Dendritic cell treated with granulocyte-macrophage colony-stimulating factor and Interleukin-4, amounts not matched to agents 40 ng/mL and 50 ng/mL, for 4 days (primary cell): ENCODE measurements around the gene RPP40.
"Not testable (repeated sequence)": the region's sequence is repeated elsewhere in the genome, so short reads cannot be mapped to it uniquely, and the experiment has no call there.

Source experiments
- H3K27ac Mint-ChIP-seq: one replicate; pipeline ENCODE4 v1.8.0; 2022; ENCODE audit warnings: mild to moderate bottlenecking, mixed read lengths
- H3K27me3 Mint-ChIP-seq: one replicate; pipeline ENCODE4 v1.8.0; 2022; ENCODE audit warnings: mild to moderate bottlenecking, mixed read lengths
- H3K36me3 Mint-ChIP-seq: one replicate; pipeline ENCODE4 v1.8.0; 2022; ENCODE audit warnings: low read depth, mixed read lengths
- H3K4me1 Mint-ChIP-seq: one replicate; pipeline ENCODE4 v1.8.0; 2022; ENCODE audit warnings: low read depth, mixed read lengths
- H3K4me3 Mint-ChIP-seq: one replicate; pipeline ENCODE4 v1.8.0; 2022; ENCODE audit warnings: mild to moderate bottlenecking, moderate library complexity, mixed read lengths
- H3K9me3 Mint-ChIP-seq: one replicate; pipeline ENCODE4 v1.8.0; 2022; ENCODE audit warnings: mixed read lengths
- intact Hi-C: fragments of 100-400 bp; cut with micrococcal nuclease; formaldehyde crosslinking; loops from one replicate; pipeline ENCODE4 v1.15.0; 2022

RPP40 gene

GRCh38 chr6:5003604-5004372, at the start of gene RPP40:
Gene RPP40, minus strand, starts transcription at chr6:5004037. Its CDS starts 35 bp downstream, at chr6:5004002.
- Mint-ChIP-seq H3K9me3 (no peaks in the 10 kb centered on the region), H3K36me3 (peaks cover 11% of the 10 kb centered on the region), H3K27me3 (no peaks in the 10 kb centered on the region), H3K4me1 (no peaks in the 10 kb centered on the region), H3K27ac (peak within 1 kb of the TSS; percentile 85), H3K4me3 (peak within 1 kb of the TSS; percentile 91)
- intact Hi-C loops, result no loop called here

- peaks cover 6% of the 10 kb centered on the region for H3K4me1 Mint-ChIP-seq
- intact Hi-C loops, result loop anchor here (10.0 kb wide), 1 partner anchor 322 kb away; no protein-coding TSS in a partner anchor
- H3K27ac Mint-ChIP-seq, result peak overlapping the region; percentile 10
- no peak overlapping the region for H3K4me3 Mint-ChIP-seq
- H3K9me3 Mint-ChIP-seq, result peaks cover 29% of the 10 kb centered on the region
- no peaks in the 10 kb centered on the region for H3K27me3 Mint-ChIP-seq
- H3K36me3 Mint-ChIP-seq, result peaks cover 11% of the 10 kb centered on the region
These were observed 49.2 kb upstream of the RPP40 start for GRCh38 chr6:5053038-5053437.

DNA sequence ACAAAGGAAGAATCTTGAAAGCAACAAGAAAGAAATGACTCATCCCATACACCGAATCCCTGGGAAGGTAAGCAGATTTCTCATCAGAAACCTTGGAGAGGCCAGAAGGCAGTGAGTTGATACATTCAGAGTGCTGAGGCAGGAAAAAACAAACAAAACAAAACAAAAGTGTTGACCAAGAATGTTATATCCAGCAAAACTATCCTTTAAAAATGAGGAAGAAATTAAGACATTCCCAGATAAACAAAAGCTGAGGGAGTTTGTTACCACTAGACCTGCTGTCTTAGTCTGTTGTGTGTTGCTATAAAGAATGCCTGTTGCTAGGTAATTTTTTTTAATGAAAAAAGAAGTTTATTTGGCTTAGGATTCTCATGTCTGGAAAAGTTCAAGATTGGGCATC, 47.6 kb upstream of the RPP40 start:
- peaks cover 6% of the 10 kb centered on the region for H3K4me1 Mint-ChIP-seq
- no peaks in the 10 kb centered on the region for H3K27me3 Mint-ChIP-seq
- no peak overlapping the region for H3K4me3 Mint-ChIP-seq
- intact Hi-C loops, result loop anchor here (10.0 kb wide), 1 partner anchor 323 kb away; no protein-coding TSS in a partner anchor
- peaks cover 29% of the 10 kb centered on the region for H3K9me3 Mint-ChIP-seq
- peaks cover 11% of the 10 kb centered on the region for H3K36me3 Mint-ChIP-seq
- H3K27ac Mint-ChIP-seq, result no peak overlapping the region

- Mint-ChIP-seq H3K4me1 (peaks cover 6% of the 10 kb centered on the region), H3K9me3 (peaks cover 29% of the 10 kb centered on the region), H3K36me3 (peaks cover 11% of the 10 kb centered on the region), H3K27ac (no peak overlapping the region), H3K27me3 (no peaks in the 10 kb centered on the region), H3K4me3 (no peak overlapping the region)
- intact Hi-C loops, result loop anchor here (10.0 kb wide), 1 partner anchor 325 kb away; no protein-coding TSS in a partner anchor
These were observed 46.2 kb upstream of the RPP40 start for GRCh38 chr6:5050009-5050408.

- H3K4me1 Mint-ChIP-seq, result no peaks in the 10 kb centered on the region
- H3K4me3 Mint-ChIP-seq, result no peak overlapping the region
- no peaks in the 10 kb centered on the region for H3K27me3 Mint-ChIP-seq
- H3K27ac Mint-ChIP-seq, result no peak overlapping the region
- peaks cover 9% of the 10 kb centered on the region for H3K36me3 Mint-ChIP-seq
- intact Hi-C loops, result no loop called here
- peaks cover 23% of the 10 kb centered on the region for H3K9me3 Mint-ChIP-seq
These were observed 42.6 kb upstream of the RPP40 start for GRCh38 chr6:5046430-5046829.

GRCh38 chr6:5045416-5045815, 41.6 kb upstream of the RPP40 start:
- no peak overlapping the region for H3K27ac Mint-ChIP-seq
- H3K36me3 Mint-ChIP-seq, result no peaks in the 10 kb centered on the region
- no peak overlapping the region for H3K4me3 Mint-ChIP-seq
- peaks cover 13% of the 10 kb centered on the region for H3K9me3 Mint-ChIP-seq
- no peaks in the 10 kb centered on the region for H3K4me1 Mint-ChIP-seq
- no peaks in the 10 kb centered on the region for H3K27me3 Mint-ChIP-seq
- intact Hi-C loops, result no loop called here

DNA sequence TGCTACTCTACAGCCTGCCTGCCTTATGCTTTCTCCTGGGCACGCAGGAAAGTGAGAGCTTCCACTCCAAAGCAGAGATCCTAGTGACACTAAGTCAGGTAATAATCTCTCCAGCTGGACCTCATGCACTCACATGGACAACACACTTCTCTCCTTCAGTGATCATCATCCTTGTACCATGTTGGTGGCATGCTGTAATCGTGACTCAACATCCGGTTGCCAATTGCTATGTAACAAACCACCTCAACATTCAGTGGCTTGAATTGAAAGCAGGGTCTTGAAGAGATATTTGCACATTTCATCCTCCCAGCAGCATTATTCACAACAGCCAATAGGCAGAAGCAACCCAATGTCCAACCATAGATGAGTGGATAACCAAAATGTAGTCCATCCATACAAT, 41.0 kb upstream of the RPP40 start:
- H3K27ac Mint-ChIP-seq, result no peak overlapping the region
- H3K27me3 Mint-ChIP-seq, result no peaks in the 10 kb centered on the region
- H3K4me1 Mint-ChIP-seq, result no peaks in the 10 kb centered on the region
- intact Hi-C loops, result no loop called here
- peaks cover 11% of the 10 kb centered on the region for H3K9me3 Mint-ChIP-seq
- H3K4me3 Mint-ChIP-seq, result no peak overlapping the region
- no peaks in the 10 kb centered on the region for H3K36me3 Mint-ChIP-seq

- intact Hi-C loops, result no loop called here
- no peaks in the 10 kb centered on the region for H3K36me3 Mint-ChIP-seq
- no peaks in the 10 kb centered on the region for H3K4me1 Mint-ChIP-seq
- no peak overlapping the region for H3K27ac Mint-ChIP-seq
- no peaks in the 10 kb centered on the region for H3K27me3 Mint-ChIP-seq
- H3K9me3 Mint-ChIP-seq, result no peaks in the 10 kb centered on the region
- H3K4me3 Mint-ChIP-seq, result no peak overlapping the region
These were observed 38.6 kb upstream of the RPP40 start for GRCh38 chr6:5042436-5042835.

GRCh38 chr6:5041955-5042354, 38.1 kb upstream of the RPP40 start:
- H3K9me3 Mint-ChIP-seq, result no peaks in the 10 kb centered on the region
- H3K4me3 Mint-ChIP-seq, result no peak overlapping the region
- no peaks in the 10 kb centered on the region for H3K27me3 Mint-ChIP-seq
- no peaks in the 10 kb centered on the region for H3K4me1 Mint-ChIP-seq
- intact Hi-C loops, result no loop called here
- H3K27ac Mint-ChIP-seq, result no peak overlapping the region
- no peaks in the 10 kb centered on the region for H3K36me3 Mint-ChIP-seq

DNA sequence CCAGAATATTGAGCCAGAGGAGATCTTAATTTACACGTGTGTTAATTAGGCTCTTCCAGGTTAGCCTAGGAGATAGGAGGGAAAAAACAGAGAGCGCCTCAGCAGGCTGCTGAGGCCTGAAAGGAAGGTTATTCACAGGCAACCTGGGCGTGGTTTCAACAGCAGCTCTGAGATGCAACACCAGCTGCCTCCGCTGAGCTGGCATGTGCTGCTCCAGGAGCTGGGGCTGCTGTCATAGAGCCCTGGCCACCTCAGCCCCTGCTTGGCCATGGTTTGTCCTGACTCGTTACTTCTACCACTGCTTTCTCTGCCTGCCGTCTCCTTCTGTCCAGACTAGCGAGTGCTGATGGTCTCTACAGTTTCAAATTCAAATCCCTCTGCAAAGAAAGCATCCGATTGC, 32.4 kb upstream of the RPP40 start:
- Mint-ChIP-seq H3K4me3 (no peak overlapping the region), H3K27me3 (no peaks in the 10 kb centered on the region), H3K4me1 (peaks cover 24% of the 10 kb centered on the region), H3K9me3 (no peaks in the 10 kb centered on the region), H3K36me3 (no peaks in the 10 kb centered on the region), H3K27ac (no peak overlapping the region)
- intact Hi-C loops, result no loop called here

- intact Hi-C loops, result loop anchor here (5.0 kb wide), 1 partner anchor 722 kb away; no protein-coding TSS in a partner anchor
- Mint-ChIP-seq H3K27me3 (no peaks in the 10 kb centered on the region), H3K27ac (no peak overlapping the region), H3K4me3 (no peak overlapping the region), H3K36me3 (no peaks in the 10 kb centered on the region), H3K4me1 (peaks cover 29% of the 10 kb centered on the region), H3K9me3 (no peaks in the 10 kb centered on the region)
These were observed 30.9 kb upstream of the RPP40 start for GRCh38 chr6:5034736-5035135.

- no peaks in the 10 kb centered on the region for H3K9me3 Mint-ChIP-seq
- H3K36me3 Mint-ChIP-seq, result no peaks in the 10 kb centered on the region
- H3K27ac Mint-ChIP-seq, result no peak overlapping the region
- intact Hi-C loops, result loop anchor here (5.0 kb wide), 1 partner anchor 722 kb away; no protein-coding TSS in a partner anchor
- peaks cover 29% of the 10 kb centered on the region for H3K4me1 Mint-ChIP-seq
- no peaks in the 10 kb centered on the region for H3K27me3 Mint-ChIP-seq
- H3K4me3 Mint-ChIP-seq, result no peak overlapping the region
These were observed 30.5 kb upstream of the RPP40 start for GRCh38 chr6:5034328-5034727.

GRCh38 chr6:5033214-5033904, 29.5 kb upstream of the RPP40 start:
- H3K4me3 Mint-ChIP-seq, H3K9me3 Mint-ChIP-seq, H3K27ac Mint-ChIP-seq, H3K27me3 Mint-ChIP-seq, H3K36me3 Mint-ChIP-seq: not testable (repeated sequence)
- H3K4me1 Mint-ChIP-seq, result peaks cover 29% of the 10 kb centered on the region
- intact Hi-C loops, result loop anchor here (5.0 kb wide), 1 partner anchor 721 kb away; no protein-coding TSS in a partner anchor

DNA sequence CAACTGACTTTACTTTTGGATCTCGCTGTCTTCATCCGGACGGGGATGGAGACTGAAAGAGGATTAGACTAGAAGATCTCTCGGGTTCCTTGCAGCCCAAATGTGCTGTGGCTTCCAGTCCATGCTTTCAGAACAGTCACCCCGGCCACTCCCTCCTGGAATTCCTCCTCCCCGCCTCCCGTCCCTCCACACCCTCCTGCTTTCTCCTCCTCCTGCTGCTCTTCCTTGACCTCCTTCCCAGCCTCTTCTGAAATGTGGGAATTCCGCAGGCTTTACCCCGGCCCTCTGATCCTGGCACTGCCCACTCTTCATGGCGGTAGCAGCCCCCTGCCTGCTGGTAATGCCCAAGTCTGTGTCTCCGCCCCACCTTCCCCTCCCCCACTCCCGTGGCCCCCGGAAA, 28.9 kb upstream of the RPP40 start:
- not testable (repeated sequence) for H3K9me3 Mint-ChIP-seq, H3K36me3 Mint-ChIP-seq, H3K4me3 Mint-ChIP-seq, H3K27ac Mint-ChIP-seq, H3K27me3 Mint-ChIP-seq
- intact Hi-C loops, result loop anchor here (5.0 kb wide), 1 partner anchor 720 kb away; no protein-coding TSS in a partner anchor
- H3K4me1 Mint-ChIP-seq, result peaks cover 29% of the 10 kb centered on the region
